ENCODE data around the gene SEPTIN1.
A peak's percentile ranks its signal among the peaks of the same experiment; 100 is the strongest.
"Not testable (repeated sequence)": the region's sequence is repeated elsewhere in the genome, so short reads cannot be mapped to it uniquely, and the experiment has no call there.

Gene SEPTIN1

GRCh38 chr16:30341971-30342370 is 40.4 kb downstream of the SEPTIN1 start:
- DNase-seq (ENCODE audit: low read depth): not testable (repeated sequence)

- no peak for DNase-seq (ENCODE audit: low read depth)
Measured at GRCh38 chr16:30340621-30341020, 41.7 kb downstream of the SEPTIN1 start.

- not testable (repeated sequence) for DNase-seq (ENCODE audit: low read depth)
Measured at GRCh38 chr16:30338715-30339114, 43.6 kb downstream of the SEPTIN1 start.

- DNase-seq (ENCODE audit: low read depth): not testable (repeated sequence)
Measured at GRCh38 chr16:30337964-30338357, 44.4 kb downstream of the SEPTIN1 start.

GRCh38 chr16:30335598-30336474 is 46.5 kb downstream of the SEPTIN1 start:
- no peak for DNase-seq (ENCODE audit: low read depth)

- DNase-seq (ENCODE audit: low read depth): peak; percentile 61
Measured at GRCh38 chr16:30335028-30335597, 47.2 kb downstream of the SEPTIN1 start.

- peak; percentile 58 for DNase-seq (ENCODE audit: low read depth)
Measured at GRCh38 chr16:30334473-30334989, 47.8 kb downstream of the SEPTIN1 start.

Measured in stimulated activated CD8-positive, alpha-beta memory T cell treated with anti-CD3 and anti-CD28 coated beads, Interleukin-15, amount 100 ng/mL, for 1 hour (primary cell).